ENCODE results near the gene DIAPH3. TPM values are rescaled to one million over a fixed set of nuclear protein-coding genes. Genes with fewer than 3 reads are reported as not detected.

The DIAPH3 gene
- total RNA-seq, 6 experiments from 2014 or later, result 18.4 to 38.5 (median 37.5) TPM

GRCh38 chr13:60139272-60139671 lies 24.5 kb downstream of the DIAPH3 start:
- Mint-ChIP-seq H3K27me3 (ENCODE audit: insufficient read depth) (no peaks in the 10 kb centered on the region), H3K27ac (peak overlapping the region; percentile 54), H3K4me1 (ENCODE audit: low read depth) (peaks cover 64% of the 10 kb centered on the region), H3K4me3 (no peak overlapping the region), H3K36me3 (ENCODE audit: low read depth) (no peaks in the 10 kb centered on the region), H3K9me3 (no peaks in the 10 kb centered on the region)
- peak; percentile 11 for DNase-seq
- TF ChIP-seq CTCF (IDR thresholded peaks at IDR 0.05), result no peak

GRCh38 chr13:60138674-60139073 lies 25.1 kb downstream of the DIAPH3 start:
- Mint-ChIP-seq H3K27ac (peak overlapping the region; percentile 54), H3K9me3 (no peaks in the 10 kb centered on the region), H3K4me3 (no peak overlapping the region), H3K36me3 (ENCODE audit: low read depth) (no peaks in the 10 kb centered on the region), H3K4me1 (ENCODE audit: low read depth) (peaks cover 60% of the 10 kb centered on the region), H3K27me3 (ENCODE audit: insufficient read depth) (no peaks in the 10 kb centered on the region)
- no peak for TF ChIP-seq CTCF (IDR thresholded peaks at IDR 0.05)
- DNase-seq, result no peak

GRCh38 chr13:60137911-60138560 lies 25.7 kb downstream of the DIAPH3 start:
- Mint-ChIP-seq H3K9me3 (no peaks in the 10 kb centered on the region), H3K27ac (no peak overlapping the region; the same call in 1 of the 2 replicates), H3K4me1 (ENCODE audit: low read depth) (peaks cover 54% of the 10 kb centered on the region), H3K27me3 (ENCODE audit: insufficient read depth) (no peaks in the 10 kb centered on the region), H3K4me3 (no peak overlapping the region), H3K36me3 (ENCODE audit: low read depth) (no peaks in the 10 kb centered on the region)
- TF ChIP-seq CTCF (IDR thresholded peaks at IDR 0.05), result no peak
- no peak for DNase-seq

GRCh38 chr13:60135344-60135743 lies 28.4 kb downstream of the DIAPH3 start:
- no peak for TF ChIP-seq CTCF (IDR thresholded peaks at IDR 0.05)
- H3K4me3 Mint-ChIP-seq, result peak overlapping the region; percentile 60
- peaks cover 51% of the 10 kb centered on the region for H3K4me1 Mint-ChIP-seq (ENCODE audit: low read depth)
- H3K27ac Mint-ChIP-seq, result peak overlapping the region; percentile 64; the same call in 1 of the 2 replicates
- peaks cover 17% of the 10 kb centered on the region for H3K36me3 Mint-ChIP-seq (ENCODE audit: low read depth)
- no peaks in the 10 kb centered on the region for H3K9me3 Mint-ChIP-seq
- no peaks in the 10 kb centered on the region for H3K27me3 Mint-ChIP-seq (ENCODE audit: insufficient read depth)
- no peak for DNase-seq

GRCh38 chr13:60134376-60134775 lies 29.4 kb downstream of the DIAPH3 start:
- Mint-ChIP-seq H3K4me3 (peak overlapping the region; percentile 59), H3K27ac (peak overlapping the region; percentile 64)
- DNase-seq, result peak; percentile 12

More at GRCh38 chr13:60134376-60134775, 29.4 kb downstream of the DIAPH3 start:
- H3K27me3 Mint-ChIP-seq (ENCODE audit: insufficient read depth), result no peaks in the 10 kb centered on the region
- no peaks in the 10 kb centered on the region for H3K9me3 Mint-ChIP-seq
- TF ChIP-seq CTCF (IDR thresholded peaks at IDR 0.05), result peak; percentile 52
- H3K36me3 Mint-ChIP-seq (ENCODE audit: low read depth), result peaks cover 26% of the 10 kb centered on the region
- H3K4me1 Mint-ChIP-seq (ENCODE audit: low read depth), result peaks cover 44% of the 10 kb centered on the region

Measured in HFFc6 (cell line).